ENCODE results near the gene ATOH8.

Gene ATOH8

DNA sequence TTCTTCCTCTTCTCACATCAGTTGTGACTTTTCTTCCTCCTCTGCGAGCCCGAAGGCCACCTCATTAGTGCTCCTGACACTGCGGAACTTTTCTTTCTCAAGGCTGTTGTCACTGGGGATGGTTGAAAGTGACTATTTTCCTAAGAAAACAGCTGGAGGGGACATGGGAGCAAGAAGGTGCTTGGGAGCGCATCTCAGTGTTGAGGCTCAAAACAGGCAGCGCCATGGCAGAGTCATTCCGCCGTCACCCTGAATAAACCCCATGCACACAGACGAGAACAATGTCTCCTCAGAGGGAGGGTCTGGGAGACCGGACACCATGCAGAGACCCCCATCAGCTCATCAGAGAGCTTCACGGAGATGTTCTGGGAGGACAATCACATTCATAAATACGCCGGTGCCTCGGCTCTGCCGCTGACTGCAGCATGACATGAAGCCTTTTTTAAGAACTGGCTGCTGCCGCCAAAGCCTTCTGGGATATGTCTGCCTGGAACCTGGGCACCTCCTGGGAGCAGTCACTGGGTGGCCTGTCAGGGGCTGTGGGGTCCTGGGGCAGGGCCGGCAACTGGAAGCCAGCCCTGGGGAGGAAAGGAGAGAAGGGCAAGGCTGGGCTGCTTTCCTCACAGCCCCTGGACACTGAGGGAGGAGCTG, 19.2 kb downstream of the ATOH8 start:
- Mint-ChIP-seq H3K36me3 (ENCODE audit: low read depth) (no peaks in the 10 kb centered on the region), H3K27me3 (ENCODE audit: low read depth) (peaks cover 9% of the 10 kb centered on the region), H3K9me3 (no peaks in the 10 kb centered on the region), H3K4me3 (peak overlapping the region; percentile 53 to 72 (median 62)), H3K27ac (peak overlapping the region; percentile 95 to 98 (median 98)), H3K4me1 (peaks cover 79% of the 10 kb centered on the region)
- TF ChIP-seq CTCF (IDR thresholded peaks at IDR 0.05; ENCODE audit: unreplicated experiment in 3 of 3): no peak

DNA sequence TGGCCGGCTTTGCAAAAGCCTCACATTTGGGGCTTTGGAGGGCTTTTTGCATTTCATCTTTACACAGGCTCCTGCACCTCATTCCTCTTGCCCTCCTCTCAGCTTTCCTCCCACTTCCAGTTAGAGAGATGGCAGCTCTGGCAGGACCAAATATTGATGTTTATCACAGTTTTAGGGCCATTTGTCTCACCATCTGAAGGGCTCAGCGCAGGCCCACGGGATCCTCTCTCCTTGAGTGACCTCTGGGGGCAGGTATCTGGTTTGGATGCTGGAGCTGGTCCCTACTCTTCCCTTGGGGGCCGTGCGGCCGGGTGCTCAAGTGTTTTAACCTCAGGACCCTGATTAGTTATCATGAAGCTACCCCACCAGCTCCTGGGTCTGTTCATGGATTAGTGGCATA, 19.9 kb downstream of the ATOH8 start:
- Mint-ChIP-seq H3K9me3 (no peaks in the 10 kb centered on the region), H3K27me3 (ENCODE audit: low read depth) (peaks cover 9% of the 10 kb centered on the region), H3K27ac (peak overlapping the region; percentile 95 to 98 (median 98)), H3K4me1 (peaks cover 73% of the 10 kb centered on the region), H3K36me3 (ENCODE audit: low read depth) (no peaks in the 10 kb centered on the region), H3K4me3 (peak overlapping the region in 2 of 3 experiments; percentile 32 to 35)
- no peak for TF ChIP-seq CTCF (IDR thresholded peaks at IDR 0.05; ENCODE audit: unreplicated experiment in 3 of 3)

DNA sequence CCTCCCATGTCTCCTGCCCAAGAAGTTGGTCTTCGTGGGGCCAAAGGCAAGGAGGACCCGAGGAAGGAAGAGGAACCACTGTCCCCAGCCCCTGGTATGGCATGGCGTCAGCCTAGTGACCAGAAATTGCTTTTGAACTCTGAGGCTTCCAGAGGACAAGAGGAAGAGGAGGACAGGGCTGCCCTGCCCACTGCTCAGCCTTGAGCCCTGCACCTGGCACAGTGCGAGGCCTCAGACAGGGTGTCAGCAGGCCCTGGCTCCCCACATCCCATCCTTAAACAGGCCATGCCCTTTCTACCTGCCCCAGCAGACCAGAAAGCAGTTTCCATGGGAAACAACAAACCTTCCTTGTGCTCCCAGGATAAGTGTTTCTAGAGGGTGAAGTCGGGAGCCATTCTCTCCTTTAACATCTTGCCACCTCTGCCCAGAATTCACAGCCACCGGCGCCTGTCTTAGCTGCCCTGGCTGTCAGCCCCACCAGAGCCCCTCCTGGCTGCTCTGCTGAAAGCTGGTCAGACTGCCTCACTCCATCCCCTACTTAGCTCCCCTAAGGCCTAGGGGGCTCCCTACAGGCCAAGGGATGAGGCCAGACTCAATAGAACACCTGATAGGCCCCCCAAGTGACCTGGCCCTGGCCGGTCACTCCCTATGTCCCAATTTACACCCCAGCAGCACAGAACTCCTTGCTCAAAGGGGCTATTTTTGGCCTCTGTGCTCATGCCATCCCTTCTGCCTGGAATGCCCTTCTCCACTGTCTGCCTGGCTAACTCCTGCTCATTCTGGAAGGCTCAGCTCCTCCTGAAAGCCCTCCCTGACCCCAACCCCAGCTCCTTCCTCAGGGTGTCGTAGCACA, 20.6 kb downstream of the ATOH8 start:
- Mint-ChIP-seq H3K9me3 (no peaks in the 10 kb centered on the region), H3K27ac (peak overlapping the region; percentile 95 to 98 (median 98))
- TF ChIP-seq CTCF (IDR thresholded peaks at IDR 0.05; ENCODE audit: unreplicated experiment in 3 of 3): no peak

DNA sequence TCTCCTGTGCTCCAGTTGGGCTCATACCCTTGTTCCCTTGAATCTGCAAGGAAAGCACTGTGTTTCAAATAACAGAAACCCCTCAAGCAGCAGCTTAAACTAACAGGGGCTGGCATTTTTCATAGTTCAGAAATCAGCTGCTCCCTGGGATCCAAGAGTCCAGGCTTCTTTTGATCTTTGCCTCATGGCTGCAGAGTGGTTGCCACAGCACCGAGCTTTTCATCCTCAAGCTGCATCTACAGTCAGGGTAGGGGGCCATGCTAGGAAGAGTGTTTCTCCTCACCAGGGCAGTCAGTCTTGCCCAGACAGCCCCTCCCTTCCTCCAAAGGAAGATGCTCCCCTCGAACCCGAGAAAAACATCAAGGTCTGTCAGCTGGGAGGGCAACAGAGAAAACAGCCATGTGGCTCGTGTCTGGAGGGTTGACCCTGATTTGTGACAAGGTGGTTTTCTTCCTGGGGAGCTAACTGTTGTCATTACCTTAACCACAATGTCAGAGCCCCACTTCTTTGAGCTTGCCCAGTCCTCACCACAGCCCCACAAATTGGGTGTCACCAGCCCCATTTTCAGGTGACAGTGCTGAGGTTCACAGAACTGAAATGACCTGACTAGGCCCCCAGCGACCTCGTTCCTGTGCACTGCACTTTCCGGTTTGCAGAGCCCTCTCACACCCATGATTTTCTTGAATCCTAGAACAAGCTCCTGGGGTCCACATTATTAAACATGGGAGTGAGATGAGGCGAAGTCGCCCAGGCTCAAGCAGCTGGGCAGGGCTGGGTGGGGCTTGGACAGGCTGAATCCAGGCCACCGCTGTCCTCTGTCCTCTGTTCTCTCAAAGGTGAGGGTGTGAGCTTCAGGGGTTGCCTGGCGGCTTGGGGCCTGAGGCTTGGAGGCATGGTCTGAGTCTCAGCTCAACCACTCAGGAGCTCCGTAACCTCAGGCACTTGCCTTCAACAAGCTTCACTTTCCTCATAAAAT, 21.9 kb downstream of the ATOH8 start:
- Mint-ChIP-seq H3K27me3 (ENCODE audit: low read depth) (peaks cover 9% of the 10 kb centered on the region), H3K4me1 (peaks cover 65% of the 10 kb centered on the region), H3K27ac (no peak overlapping the region), H3K36me3 (ENCODE audit: low read depth) (peaks cover 4% of the 10 kb centered on the region), H3K4me3 (no peak overlapping the region), H3K9me3 (no peaks in the 10 kb centered on the region)
- TF ChIP-seq CTCF (IDR thresholded peaks at IDR 0.05; ENCODE audit: unreplicated experiment in 3 of 3): no peak

More for the DNA sequence above, 20.6 kb downstream of the ATOH8 start:
- Mint-ChIP-seq H3K4me1 (peaks cover 71% of the 10 kb centered on the region), H3K36me3 (ENCODE audit: low read depth) (peaks cover 3% of the 10 kb centered on the region), H3K4me3 (peak overlapping the region; percentile 38 to 71 (median 44)), H3K27me3 (ENCODE audit: low read depth) (peaks cover 9% of the 10 kb centered on the region)

DNA sequence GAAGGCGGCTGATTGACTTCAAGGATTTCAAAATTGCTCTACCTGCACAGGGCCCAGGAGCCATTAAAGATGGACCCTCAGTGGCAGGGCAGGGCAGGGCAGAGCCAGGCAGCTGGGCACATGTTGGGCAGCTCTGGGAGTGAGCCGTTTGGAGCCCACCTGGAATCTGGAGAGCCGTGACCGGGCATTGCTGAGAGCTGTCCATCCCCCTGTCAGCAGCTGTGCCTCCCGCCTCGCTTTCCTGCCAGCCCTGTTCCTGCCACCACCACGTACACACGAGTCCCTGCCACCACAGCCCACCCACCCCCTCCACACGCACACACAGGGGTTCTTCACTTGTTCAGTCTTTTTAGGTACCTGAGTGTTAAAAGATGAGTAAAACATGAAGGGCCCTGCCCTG, 22.9 kb downstream of the ATOH8 start:
- Mint-ChIP-seq H3K4me3 (no peak overlapping the region), H3K36me3 (ENCODE audit: low read depth) (peaks cover 9% of the 10 kb centered on the region), H3K27me3 (ENCODE audit: low read depth) (peaks cover 9% of the 10 kb centered on the region), H3K4me1 (peaks cover 61% of the 10 kb centered on the region), H3K9me3 (no peaks in the 10 kb centered on the region), H3K27ac (peak overlapping the region in 1 of 3 experiments; percentile 79)
- TF ChIP-seq CTCF (IDR thresholded peaks at IDR 0.05; ENCODE audit: unreplicated experiment in 3 of 3): no peak

Measured in nephron (organoid).